Measurements from ENCODE around the gene TMEM208. TPM values are rescaled to one million over a fixed set of nuclear protein-coding genes. Genes with fewer than 3 reads are reported as not detected.

Gene TMEM208
- total and polyA plus RNA-seq, 2 of the 13 experiments (the other 11 are each of a cell fraction or from before 2014, with no cell fraction given): 58.8 to 72.9 TPM

DNA sequence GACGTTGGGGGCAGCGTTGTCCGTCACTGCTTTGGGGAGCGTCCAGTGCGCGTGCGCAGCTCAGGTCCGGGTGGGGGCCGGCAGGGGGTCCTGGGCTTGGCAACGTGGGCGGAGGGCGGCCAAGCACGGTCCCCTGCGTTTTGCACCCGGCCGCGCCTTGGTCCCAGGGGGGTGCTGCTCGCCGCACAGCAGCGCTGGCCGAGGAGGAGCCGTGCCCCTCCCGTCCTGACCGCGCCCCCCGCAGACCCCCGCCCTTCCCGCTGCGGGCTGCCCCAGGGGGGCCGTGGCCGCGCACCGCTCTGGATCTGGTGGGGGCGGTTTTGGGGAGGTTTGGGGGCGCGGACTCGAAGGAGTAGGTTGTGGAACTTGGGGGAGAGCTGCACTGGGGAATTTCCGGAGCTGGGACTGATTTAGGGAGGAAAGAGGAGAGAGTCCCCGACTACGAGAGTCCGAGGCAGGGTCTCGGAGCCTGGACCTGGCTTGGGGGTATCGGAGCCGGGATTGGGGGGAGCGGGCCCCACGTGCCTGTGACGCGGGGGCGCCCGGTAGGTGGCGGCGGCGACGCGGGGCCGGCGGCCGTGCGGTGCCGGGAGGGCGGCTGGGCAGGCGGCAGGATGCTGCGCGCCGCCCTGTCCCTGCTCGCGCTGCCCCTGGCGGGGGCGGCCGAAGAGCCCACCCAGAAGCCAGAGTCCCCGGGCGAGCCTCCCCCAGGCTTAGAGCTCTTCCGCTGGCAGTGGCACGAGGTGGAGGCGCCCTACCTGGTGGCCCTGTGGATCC is 21.7 kb downstream of the TMEM208 start, which contains the start of gene SLC9A5 (continued):
- TF ChIP-seq, protein P1, sequence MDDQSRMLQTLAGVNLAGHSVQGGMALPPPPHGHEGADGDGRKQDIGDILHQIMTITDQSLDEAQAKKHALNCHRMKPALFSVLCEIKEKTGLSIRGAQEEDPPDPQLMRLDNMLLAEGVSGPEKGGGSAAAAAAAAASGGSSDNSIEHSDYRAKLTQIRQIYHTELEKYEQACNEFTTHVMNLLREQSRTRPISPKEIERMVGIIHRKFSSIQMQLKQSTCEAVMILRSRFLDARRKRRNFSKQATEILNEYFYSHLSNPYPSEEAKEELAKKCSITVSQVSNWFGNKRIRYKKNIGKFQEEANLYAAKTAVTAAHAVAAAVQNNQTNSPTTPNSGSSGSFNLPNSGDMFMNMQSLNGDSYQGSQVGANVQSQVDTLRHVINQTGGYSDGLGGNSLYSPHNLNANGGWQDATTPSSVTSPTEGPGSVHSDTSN (CRISPR knock-in tag; IDR thresholded peaks at IDR 0.05; ENCODE audit: borderline replicate concordance): no peak
- TF ChIP-seq ZNF143 (CRISPR knock-in tag; IDR thresholded peaks at IDR 0.05): 0 out of 2 replicates have a peak, but pooled peaks have one; percentile 17
- no peak for TF ChIP-seq ZNF230 (CRISPR knock-in tag; IDR thresholded peaks at IDR 0.05)
- no peak for TF ChIP-seq ZNF280D (CRISPR knock-in tag; IDR thresholded peaks at IDR 0.05)
- TF ChIP-seq GLI4 (CRISPR knock-in tag; IDR thresholded peaks at IDR 0.05; ENCODE audit: borderline replicate concordance): no peak
- no peak for TF ChIP-seq NR3C1 (CRISPR knock-in tag; IDR thresholded peaks at IDR 0.05)
- TF ChIP-seq KAT2B (IDR thresholded peaks at IDR 0.05; ENCODE audit: borderline replicate concordance, low read depth, low read length): no peak
- no peak for TF ChIP-seq ZSCAN20 (CRISPR knock-in tag; IDR thresholded peaks at IDR 0.05; ENCODE audit: borderline replicate concordance)
- TF ChIP-seq ZNF292 (CRISPR knock-in tag; IDR thresholded peaks at IDR 0.05; ENCODE audit: borderline replicate concordance, low read depth): no peak
- TF ChIP-seq HOXA3 (CRISPR knock-in tag; IDR thresholded peaks at IDR 0.05): peak; percentile 42; the same call in 1 of the 2 replicates
- TF ChIP-seq ZNF788 (CRISPR knock-in tag; IDR thresholded peaks at IDR 0.05; ENCODE audit: borderline replicate concordance): no peak
- TF ChIP-seq PITX1 (CRISPR knock-in tag; IDR thresholded peaks at IDR 0.05): no peak
- TF ChIP-seq, protein P2, sequence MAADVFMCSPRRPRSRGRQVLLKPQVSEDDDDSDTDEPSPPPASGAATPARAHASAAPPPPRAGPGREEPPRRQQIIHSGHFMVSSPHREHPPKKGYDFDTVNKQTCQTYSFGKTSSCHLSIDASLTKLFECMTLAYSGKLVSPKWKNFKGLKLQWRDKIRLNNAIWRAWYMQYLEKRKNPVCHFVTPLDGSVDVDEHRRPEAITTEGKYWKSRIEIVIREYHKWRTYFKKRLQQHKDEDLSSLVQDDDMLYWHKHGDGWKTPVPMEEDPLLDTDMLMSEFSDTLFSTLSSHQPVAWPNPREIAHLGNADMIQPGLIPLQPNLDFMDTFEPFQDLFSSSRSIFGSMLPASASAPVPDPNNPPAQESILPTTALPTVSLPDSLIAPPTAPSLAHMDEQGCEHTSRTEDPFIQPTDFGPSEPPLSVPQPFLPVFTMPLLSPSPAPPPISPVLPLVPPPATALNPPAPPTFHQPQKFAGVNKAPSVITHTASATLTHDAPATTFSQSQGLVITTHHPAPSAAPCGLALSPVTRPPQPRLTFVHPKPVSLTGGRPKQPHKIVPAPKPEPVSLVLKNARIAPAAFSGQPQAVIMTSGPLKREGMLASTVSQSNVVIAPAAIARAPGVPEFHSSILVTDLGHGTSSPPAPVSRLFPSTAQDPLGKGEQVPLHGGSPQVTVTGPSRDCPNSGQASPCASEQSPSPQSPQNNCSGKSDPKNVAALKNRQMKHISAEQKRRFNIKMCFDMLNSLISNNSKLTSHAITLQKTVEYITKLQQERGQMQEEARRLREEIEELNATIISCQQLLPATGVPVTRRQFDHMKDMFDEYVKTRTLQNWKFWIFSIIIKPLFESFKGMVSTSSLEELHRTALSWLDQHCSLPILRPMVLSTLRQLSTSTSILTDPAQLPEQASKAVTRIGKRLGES (CRISPR knock-in tag; IDR thresholded peaks at IDR 0.05; ENCODE audit: borderline replicate concordance): no peak
- no peak for TF ChIP-seq ZNF253 (CRISPR knock-in tag; IDR thresholded peaks at IDR 0.05; ENCODE audit: borderline replicate concordance)
- TF ChIP-seq ZKSCAN1 (IDR thresholded peaks at IDR 0.05; ENCODE audit: low read length): no peak
- peak; percentile 48 for TF ChIP-seq HNRNPK (IDR thresholded peaks at IDR 0.05; ENCODE audit: low read depth, low read length, poor library complexity, severe bottlenecking)
- TF ChIP-seq ZNF282 (IDR thresholded peaks at IDR 0.05; ENCODE audit: partially characterized antibody): no peak
- 0 out of 2 replicates have a peak, but pooled peaks have one; percentile 33 for TF ChIP-seq YEATS2 (CRISPR knock-in tag; IDR thresholded peaks at IDR 0.05; ENCODE audit: borderline replicate concordance)
- TF ChIP-seq RFX1 (IDR thresholded peaks at IDR 0.05): no peak
- TF ChIP-seq PHF8 (CRISPR knock-in tag; IDR thresholded peaks at IDR 0.05): no peak; the same call in 1 of the 2 replicates
- TF ChIP-seq ZBTB42 (CRISPR knock-in tag; IDR thresholded peaks at IDR 0.05): no peak
- peak; percentile 83; the same call in 1 of the 2 replicates for TF ChIP-seq RNF2 (conservative IDR thresholded peaks at IDR 0.05; ENCODE audit: low read depth)
- no peak for TF ChIP-seq ZEB1 (IDR thresholded peaks at IDR 0.05; ENCODE audit: insufficient replicate concordance, low read depth)
- TF ChIP-seq ZNF34 (CRISPR knock-in tag; IDR thresholded peaks at IDR 0.05; ENCODE audit: borderline replicate concordance): no peak

All from HepG2 (cell line).